ENCODE measurements around the gene EBPL.
"Not testable (repeated sequence)": the region's sequence is repeated elsewhere in the genome, so short reads cannot be mapped to it uniquely, and the experiment has no call there.

EBPL gene

GRCh38 chr13:49632156-49632555 is 59.1 kb downstream of the EBPL start:
- no peak for DNase-seq

DNA sequence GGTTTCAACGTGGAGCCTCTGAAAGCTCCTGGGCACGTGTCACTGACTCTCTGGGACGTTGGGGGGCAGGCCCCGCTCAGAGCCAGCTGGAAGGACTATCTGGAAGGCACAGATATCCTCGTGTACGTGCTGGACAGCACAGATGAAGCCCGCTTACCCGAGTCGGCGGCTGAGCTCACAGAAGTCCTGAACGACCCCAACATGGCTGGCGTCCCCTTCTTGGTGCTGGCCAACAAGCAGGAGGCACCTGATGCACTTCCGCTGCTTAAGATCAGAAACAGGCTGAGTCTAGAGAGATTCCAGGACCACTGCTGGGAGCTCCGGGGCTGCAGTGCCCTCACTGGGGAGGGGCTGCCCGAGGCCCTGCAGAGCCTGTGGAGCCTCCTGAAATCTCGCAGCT is 60.7 kb downstream of the EBPL start:
- no peak for DNase-seq

DNA sequence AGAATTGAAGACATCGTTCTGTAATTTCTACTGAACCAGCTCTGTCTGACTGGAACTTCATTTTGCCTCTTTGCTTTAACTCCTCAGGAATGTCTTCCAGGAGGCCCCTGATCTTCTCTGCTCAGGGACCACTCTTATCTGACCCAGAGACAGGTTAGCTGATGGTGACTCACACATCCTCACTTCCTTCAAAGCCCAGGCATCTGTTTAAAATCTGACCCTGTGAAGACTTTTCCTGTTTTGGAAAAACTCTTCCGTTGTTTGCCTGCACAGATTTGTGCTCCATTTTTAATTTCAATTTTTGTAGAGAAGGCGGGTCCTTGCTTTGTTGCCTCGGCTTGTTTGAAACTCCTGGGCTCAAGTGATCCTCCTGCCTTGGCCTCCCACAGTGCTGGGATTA is 61.3 kb downstream of the EBPL start:
- DNase-seq: no peak

GRCh38 chr13:49629196-49629938 is 61.9 kb downstream of the EBPL start:
- no peak for DNase-seq

GRCh38 chr13:49627831-49628652 is 63.2 kb downstream of the EBPL start, which contains the start of gene ARL11:
Gene ARL11 (plus strand): TSS chr13:49628507. CDS start chr13:49630448, 1,941 bp downstream.
- DNase-seq: peak in 5 of 6 experiments; percentile 7 to 44 (median 31)

GRCh38 chr13:49625392-49626079 is 65.8 kb downstream of the EBPL start:
- DNase-seq: no peak

GRCh38 chr13:49624229-49624628 is 67.1 kb downstream of the EBPL start:
- DNase-seq: no peak

DNA sequence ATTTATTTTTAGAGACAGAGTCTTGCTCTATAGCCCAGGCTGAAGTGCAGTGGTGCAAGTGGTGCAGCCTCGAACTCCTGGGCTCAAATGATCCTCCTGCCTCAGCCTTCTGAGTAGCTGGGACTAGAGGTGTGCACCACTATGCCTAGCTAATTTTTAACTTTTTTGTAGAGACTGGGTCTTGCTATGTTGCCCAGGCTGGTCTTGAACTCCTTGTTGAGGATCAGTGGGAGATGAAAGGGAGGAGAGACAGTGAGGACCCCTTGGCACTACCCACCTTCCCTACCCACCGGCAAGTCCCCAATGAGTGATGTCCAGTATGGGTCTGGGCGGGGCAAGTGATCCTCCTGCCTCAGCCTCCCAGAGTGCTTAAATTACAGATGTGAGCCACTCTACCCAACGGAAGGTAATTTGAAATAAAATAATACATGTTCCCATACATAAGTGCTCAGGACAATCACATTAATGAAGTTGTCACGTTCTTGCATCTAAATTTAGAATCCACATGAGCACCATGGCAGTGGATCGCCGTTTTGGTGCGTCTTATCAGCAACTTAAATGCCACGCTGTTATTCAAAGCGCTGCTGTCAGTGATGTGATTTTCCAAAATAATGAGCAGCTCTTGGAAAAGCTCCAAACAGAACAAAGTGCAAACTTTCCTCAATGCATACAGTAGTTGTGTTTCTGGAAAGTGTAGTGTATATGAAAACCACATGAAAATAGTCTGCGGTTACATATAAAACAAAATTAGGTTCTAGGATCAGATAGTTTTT is 68.9 kb downstream of the EBPL start:
- DNase-seq: no peak

- DNase-seq: no peak
Measured at GRCh38 chr13:49620170-49620621, 71.1 kb downstream of the EBPL start.

- no peak for DNase-seq
Measured at GRCh38 chr13:49616676-49617065, 74.6 kb downstream of the EBPL start.

- DNase-seq: no peak
Measured at GRCh38 chr13:49615836-49616675, 75.2 kb downstream of the EBPL start.

DNA sequence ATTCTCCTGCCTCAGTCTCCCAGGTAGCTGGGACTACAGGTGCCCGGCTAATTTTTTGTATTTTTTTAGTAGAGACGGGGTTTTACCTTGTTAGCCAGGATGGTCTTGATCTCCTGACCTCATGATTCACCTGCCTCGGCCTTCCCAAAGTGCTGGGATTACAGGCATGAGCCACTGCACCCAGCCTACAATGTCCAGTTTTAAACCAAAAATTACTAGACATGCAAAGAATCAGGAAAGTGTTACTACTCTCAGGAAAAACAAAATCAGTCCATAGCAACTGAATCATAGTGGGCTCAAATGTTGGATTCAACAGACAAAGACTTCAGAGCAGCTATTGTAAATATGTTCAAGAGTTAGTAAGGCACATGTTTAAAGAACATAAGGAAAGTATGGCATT is 79.2 kb downstream of the EBPL start:
- DNase-seq: not testable (repeated sequence)
